ENCODE measurements around the gene GSE1.

Gene GSE1

DNA sequence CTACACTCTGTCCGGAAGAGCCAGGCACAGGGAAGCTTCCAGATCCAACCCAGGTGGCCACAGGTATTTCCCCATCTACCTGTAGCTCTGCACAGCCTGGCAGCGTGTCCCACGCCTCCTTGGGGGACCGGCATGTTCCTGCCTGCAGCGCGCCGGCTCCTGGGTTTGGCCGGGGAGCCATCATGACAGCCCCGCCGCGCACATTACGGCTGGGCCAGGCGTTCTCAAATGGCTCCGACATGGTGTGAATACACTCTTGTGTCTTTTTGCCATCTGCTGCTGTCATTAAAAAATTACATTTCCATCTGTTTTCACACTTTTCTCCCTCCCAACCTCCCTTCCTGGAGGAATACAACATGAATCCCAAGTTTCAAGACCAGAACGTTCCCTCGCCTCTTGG is 83.7 kb downstream of the GSE1 start:
- Histone ChIP-seq H3K27me3 (ENCODE audit: insufficient read depth, poor library complexity, severe bottlenecking) (no peaks in the 10 kb centered on the region), H3K27ac (replicated peaks) (no peak overlapping the region), H3K4me3 (replicated peaks; ENCODE audit: insufficient read depth, low read length) (no peak overlapping the region)
- TF ChIP-seq POLR2AphosphoS5 (IDR thresholded peaks at IDR 0.05; ENCODE audit: low read depth) (no peak), SPI1 (IDR thresholded peaks at IDR 0.05; ENCODE audit: borderline replicate concordance, low read depth) (no peak), GABPA (IDR thresholded peaks at IDR 0.05; ENCODE audit: low read depth) (no peak)
- TF ChIP-seq, protein P1, sequence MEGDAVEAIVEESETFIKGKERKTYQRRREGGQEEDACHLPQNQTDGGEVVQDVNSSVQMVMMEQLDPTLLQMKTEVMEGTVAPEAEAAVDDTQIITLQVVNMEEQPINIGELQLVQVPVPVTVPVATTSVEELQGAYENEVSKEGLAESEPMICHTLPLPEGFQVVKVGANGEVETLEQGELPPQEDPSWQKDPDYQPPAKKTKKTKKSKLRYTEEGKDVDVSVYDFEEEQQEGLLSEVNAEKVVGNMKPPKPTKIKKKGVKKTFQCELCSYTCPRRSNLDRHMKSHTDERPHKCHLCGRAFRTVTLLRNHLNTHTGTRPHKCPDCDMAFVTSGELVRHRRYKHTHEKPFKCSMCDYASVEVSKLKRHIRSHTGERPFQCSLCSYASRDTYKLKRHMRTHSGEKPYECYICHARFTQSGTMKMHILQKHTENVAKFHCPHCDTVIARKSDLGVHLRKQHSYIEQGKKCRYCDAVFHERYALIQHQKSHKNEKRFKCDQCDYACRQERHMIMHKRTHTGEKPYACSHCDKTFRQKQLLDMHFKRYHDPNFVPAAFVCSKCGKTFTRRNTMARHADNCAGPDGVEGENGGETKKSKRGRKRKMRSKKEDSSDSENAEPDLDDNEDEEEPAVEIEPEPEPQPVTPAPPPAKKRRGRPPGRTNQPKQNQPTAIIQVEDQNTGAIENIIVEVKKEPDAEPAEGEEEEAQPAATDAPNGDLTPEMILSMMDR (IDR thresholded peaks at IDR 0.05; ENCODE audit: insufficient read depth, low read length), result no peak
- TF ChIP-seq, protein P2, sequence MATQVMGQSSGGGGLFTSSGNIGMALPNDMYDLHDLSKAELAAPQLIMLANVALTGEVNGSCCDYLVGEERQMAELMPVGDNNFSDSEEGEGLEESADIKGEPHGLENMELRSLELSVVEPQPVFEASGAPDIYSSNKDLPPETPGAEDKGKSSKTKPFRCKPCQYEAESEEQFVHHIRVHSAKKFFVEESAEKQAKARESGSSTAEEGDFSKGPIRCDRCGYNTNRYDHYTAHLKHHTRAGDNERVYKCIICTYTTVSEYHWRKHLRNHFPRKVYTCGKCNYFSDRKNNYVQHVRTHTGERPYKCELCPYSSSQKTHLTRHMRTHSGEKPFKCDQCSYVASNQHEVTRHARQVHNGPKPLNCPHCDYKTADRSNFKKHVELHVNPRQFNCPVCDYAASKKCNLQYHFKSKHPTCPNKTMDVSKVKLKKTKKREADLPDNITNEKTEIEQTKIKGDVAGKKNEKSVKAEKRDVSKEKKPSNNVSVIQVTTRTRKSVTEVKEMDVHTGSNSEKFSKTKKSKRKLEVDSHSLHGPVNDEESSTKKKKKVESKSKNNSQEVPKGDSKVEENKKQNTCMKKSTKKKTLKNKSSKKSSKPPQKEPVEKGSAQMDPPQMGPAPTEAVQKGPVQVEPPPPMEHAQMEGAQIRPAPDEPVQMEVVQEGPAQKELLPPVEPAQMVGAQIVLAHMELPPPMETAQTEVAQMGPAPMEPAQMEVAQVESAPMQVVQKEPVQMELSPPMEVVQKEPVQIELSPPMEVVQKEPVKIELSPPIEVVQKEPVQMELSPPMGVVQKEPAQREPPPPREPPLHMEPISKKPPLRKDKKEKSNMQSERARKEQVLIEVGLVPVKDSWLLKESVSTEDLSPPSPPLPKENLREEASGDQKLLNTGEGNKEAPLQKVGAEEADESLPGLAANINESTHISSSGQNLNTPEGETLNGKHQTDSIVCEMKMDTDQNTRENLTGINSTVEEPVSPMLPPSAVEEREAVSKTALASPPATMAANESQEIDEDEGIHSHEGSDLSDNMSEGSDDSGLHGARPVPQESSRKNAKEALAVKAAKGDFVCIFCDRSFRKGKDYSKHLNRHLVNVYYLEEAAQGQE (IDR thresholded peaks at IDR 0.05; ENCODE audit: insufficient replicate concordance, low read depth), result no peak
- no peak for DNase-seq (ENCODE audit: low read depth in 1 of 2, low spot score in 1 of 2)

DNA sequence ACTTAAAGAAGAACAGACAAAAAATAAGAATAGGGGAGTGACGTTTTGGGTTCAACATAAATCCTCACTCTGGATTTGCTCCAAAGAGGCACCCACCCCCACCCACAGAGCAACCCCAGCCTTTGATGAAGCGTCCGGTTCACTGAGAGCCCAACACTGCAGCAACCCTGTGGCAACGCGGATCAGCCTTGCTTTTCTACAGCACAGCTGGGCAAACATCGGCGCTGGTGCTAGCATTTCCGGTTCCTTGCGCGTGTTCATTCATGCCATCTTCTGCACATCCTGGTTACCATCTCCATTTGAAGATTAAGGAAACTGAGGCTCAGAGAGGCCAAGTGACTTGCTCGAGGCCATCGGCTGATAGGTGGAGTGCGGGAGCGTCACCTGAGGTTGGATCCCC is 84.3 kb downstream of the GSE1 start:
- TF ChIP-seq, protein P1 (IDR thresholded peaks at IDR 0.05; ENCODE audit: insufficient read depth, low read length), result no peak
- no peak for TF ChIP-seq POLR2AphosphoS5 (IDR thresholded peaks at IDR 0.05; ENCODE audit: low read depth)
- no peak for TF ChIP-seq SPI1 (IDR thresholded peaks at IDR 0.05; ENCODE audit: borderline replicate concordance, low read depth)
- no peak for TF ChIP-seq GABPA (IDR thresholded peaks at IDR 0.05; ENCODE audit: low read depth)
- TF ChIP-seq, protein P2 (IDR thresholded peaks at IDR 0.05; ENCODE audit: insufficient replicate concordance, low read depth), result no peak
- H3K27ac ChIP-seq (replicated peaks), result no peak overlapping the region
- no peak for DNase-seq (ENCODE audit: low read depth in 1 of 2, low spot score in 1 of 2)
- H3K4me3 ChIP-seq (replicated peaks; ENCODE audit: insufficient read depth, low read length), result no peak overlapping the region
- H3K27me3 ChIP-seq (ENCODE audit: insufficient read depth, poor library complexity, severe bottlenecking), result no peaks in the 10 kb centered on the region

DNA sequence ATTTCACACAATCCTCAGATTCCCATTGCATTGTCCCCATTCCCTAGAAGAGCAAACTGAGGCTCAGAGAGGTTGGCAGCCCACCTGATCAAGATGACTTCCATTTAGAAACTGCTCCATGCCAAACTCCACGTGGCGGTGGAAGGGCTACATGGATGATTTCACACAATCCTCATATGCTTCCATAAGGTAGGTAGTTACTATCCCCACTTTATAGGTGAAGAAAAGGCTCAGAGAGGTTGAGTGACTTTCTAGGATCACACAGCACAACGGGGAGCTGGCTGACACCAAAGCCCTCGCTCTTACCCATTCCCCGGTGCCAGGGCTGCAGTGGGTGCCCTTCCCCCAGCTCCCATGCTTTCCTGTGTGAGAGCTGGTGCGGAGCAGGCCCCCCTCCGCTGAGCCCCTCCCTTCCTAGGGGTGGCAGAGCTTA is 85.4 kb downstream of the GSE1 start:
- TF ChIP-seq, protein P1 (IDR thresholded peaks at IDR 0.05; ENCODE audit: insufficient read depth, low read length), result no peak
- TF ChIP-seq GABPA (IDR thresholded peaks at IDR 0.05; ENCODE audit: low read depth) (no peak), POLR2AphosphoS5 (IDR thresholded peaks at IDR 0.05; ENCODE audit: low read depth) (no peak), SPI1 (IDR thresholded peaks at IDR 0.05; ENCODE audit: borderline replicate concordance, low read depth) (no peak)
- TF ChIP-seq, protein P2 (IDR thresholded peaks at IDR 0.05; ENCODE audit: insufficient replicate concordance, low read depth), result no peak
- Histone ChIP-seq H3K4me3 (replicated peaks; ENCODE audit: insufficient read depth, low read length) (no peak overlapping the region), H3K27ac (replicated peaks) (no peak overlapping the region), H3K27me3 (ENCODE audit: insufficient read depth, poor library complexity, severe bottlenecking) (no peaks in the 10 kb centered on the region)
- no peak for DNase-seq (ENCODE audit: low read depth in 1 of 2, low spot score in 1 of 2)

Data from HL-60 (cell line).